Fibroblast of lung (primary cell): ENCODE results near the gene PHF21A.

Experiments
- CTCF ChIP-seq, 2 donors: IDR thresholded peaks in 1 of 2; conservative IDR thresholded peaks in 1 of 2; 1 replicate in 1 of 2; 2 replicates in 1 of 2; pipeline ENCODE4 v1.5.1; 2011 to 2012; ENCODE audit warnings: low read length in 2 of 2, control low read depth in 1 of 2, inconsistent platforms in 1 of 2, low read depth in 1 of 2, mild to moderate bottlenecking in 1 of 2
- EZH2 ChIP-seq: IDR thresholded peaks from 2 replicates; pipeline ENCODE4 v1.5.1; 2012; ENCODE audit warnings: low read length, control low read depth, mild to moderate bottlenecking; ENCODE audit errors: missing control alignments

GRCh38 chr11:45897556-45897955, 223.7 kb downstream of the PHF21A start:
- TF ChIP-seq CTCF (conservative IDR thresholded peaks at IDR 0.05 in 1 of 2, IDR thresholded peaks at IDR 0.05 in 1 of 2; ENCODE audit: low read depth in 1 of 2, low read length in 2 of 2): no peak
- TF ChIP-seq EZH2: no peak
